Effector CD8-positive, alpha-beta T cell (primary cell): Measurements from ENCODE around the gene TEC.
"Not testable (repeated sequence)": the region's sequence is repeated elsewhere in the genome, so short reads cannot be mapped to it uniquely, and the experiment has no call there.

ENCODE experiments used
- DNase-seq: peaks from one replicate; lab custom pipeline; 2025; lab: John Stamatoyannopoulos, UW

Gene TEC

GRCh38 chr4:48196758-48197504, 72.7 kb downstream of the TEC start:
- DNase-seq: no peak

- DNase-seq: no peak
Observed at GRCh38 chr4:48195853-48196252, 73.8 kb downstream of the TEC start.

- no peak for DNase-seq
Observed at GRCh38 chr4:48195374-48195773, 74.3 kb downstream of the TEC start.

GRCh38 chr4:48194971-48195370, 74.7 kb downstream of the TEC start:
- no peak for DNase-seq

GRCh38 chr4:48193921-48194468, 75.6 kb downstream of the TEC start:
- DNase-seq: no peak

GRCh38 chr4:48193096-48193836, 76.4 kb downstream of the TEC start:
- no peak for DNase-seq

GRCh38 chr4:48191758-48192157, 77.9 kb downstream of the TEC start:
- no peak for DNase-seq

- no peak for DNase-seq
Observed at GRCh38 chr4:48190839-48191238, 78.8 kb downstream of the TEC start.

- no peak for DNase-seq
Observed at GRCh38 chr4:48189731-48190130, 79.9 kb downstream of the TEC start.

GRCh38 chr4:48188390-48188789, 81.2 kb downstream of the TEC start:
- no peak for DNase-seq

- DNase-seq: no peak
Observed at GRCh38 chr4:48187813-48188212, 81.8 kb downstream of the TEC start.

GRCh38 chr4:48187066-48187465, 82.6 kb downstream of the TEC start:
- DNase-seq: not testable (repeated sequence)

- DNase-seq: not testable (repeated sequence)
Observed at GRCh38 chr4:48186394-48186793, 83.2 kb downstream of the TEC start.

- no peak for DNase-seq
Observed at GRCh38 chr4:48184882-48185281, 84.8 kb downstream of the TEC start.

- no peak for DNase-seq
Observed at GRCh38 chr4:48180234-48180633, 89.4 kb downstream of the TEC start.

- no peak for DNase-seq
Observed at GRCh38 chr4:48178931-48179330, 90.7 kb downstream of the TEC start.

GRCh38 chr4:48175806-48176205, 93.8 kb downstream of the TEC start:
- DNase-seq: no peak

GRCh38 chr4:48175328-48175727, 94.3 kb downstream of the TEC start:
- no peak for DNase-seq

- no peak for DNase-seq
Observed at GRCh38 chr4:48173056-48173991, 96.3 kb downstream of the TEC start.

- DNase-seq: no peak
Observed at GRCh38 chr4:48172651-48173050, 97.0 kb downstream of the TEC start.

- DNase-seq: no peak
Observed at GRCh38 chr4:48169636-48170035, 100.0 kb downstream of the TEC start.
